SK-N-SH (cell line): ENCODE data around the gene HSPH1.

Experiments
- EZH2phosphoT487 ChIP-seq: fragments of 200-600 bp; sonication (generic); IDR thresholded peaks from 2 replicates; pipeline ENCODE4 v1.6.1; 2017; ENCODE audit warnings: low read depth, mixed run types, mild to moderate bottlenecking, antibody characterized with exemption, moderate library complexity, borderline replicate concordance
- FOXJ3 ChIP-seq: sonication (generic); formaldehyde crosslinking; IDR thresholded peaks from 2 replicates; pipeline ENCODE4 v1.5.1; 2020; ENCODE audit warnings: mild to moderate bottlenecking, missing genetic modification reagents
- GABPA ChIP-seq: IDR thresholded peaks from 2 replicates; pipeline ENCODE4 v1.4.0; 2012; ENCODE audit warnings: low read depth, mild to moderate bottlenecking
- NRF1 ChIP-seq: IDR thresholded peaks from 2 replicates; pipeline ENCODE4 v1.6.1; 2012; ENCODE audit warnings: low read depth, mild to moderate bottlenecking, low read length
- RAD21 ChIP-seq: IDR thresholded peaks from 2 replicates; pipeline ENCODE4 v1.6.1; 2012; ENCODE audit warnings: mild to moderate bottlenecking, low read length
- RCOR1 ChIP-seq: fragments of 150-350 bp; IDR thresholded peaks from 2 replicates; pipeline ENCODE4 v1.6.1; 2017; ENCODE audit warnings: antibody characterized with exemption, low read length
- SIN3A ChIP-seq: IDR thresholded peaks from 2 replicates; pipeline ENCODE4 v1.6.1; 2012; ENCODE audit warnings: low read depth, mild to moderate bottlenecking, low read length, moderate library complexity, borderline replicate concordance
- TAF1 ChIP-seq: IDR thresholded peaks from 2 replicates; pipeline ENCODE4 v1.6.1; 2012; ENCODE audit warnings: low read depth, mild to moderate bottlenecking, low read length, moderate library complexity, borderline replicate concordance
- TF ChIP-seq, protein P1 (sequence below): fragments of 200-600 bp; sonication (generic); IDR thresholded peaks from 2 replicates; pipeline ENCODE4 v1.6.1; 2017; ENCODE audit warnings: antibody characterized with exemption, mild to moderate bottlenecking, moderate library complexity
- TF ChIP-seq, protein P2 (sequence below): fragments of 150-350 bp; IDR thresholded peaks from 2 replicates; pipeline ENCODE4 v1.6.1; 2016; ENCODE audit warnings: mild to moderate bottlenecking, low read depth, low read length

- TF ChIP-seq, protein P1, sequence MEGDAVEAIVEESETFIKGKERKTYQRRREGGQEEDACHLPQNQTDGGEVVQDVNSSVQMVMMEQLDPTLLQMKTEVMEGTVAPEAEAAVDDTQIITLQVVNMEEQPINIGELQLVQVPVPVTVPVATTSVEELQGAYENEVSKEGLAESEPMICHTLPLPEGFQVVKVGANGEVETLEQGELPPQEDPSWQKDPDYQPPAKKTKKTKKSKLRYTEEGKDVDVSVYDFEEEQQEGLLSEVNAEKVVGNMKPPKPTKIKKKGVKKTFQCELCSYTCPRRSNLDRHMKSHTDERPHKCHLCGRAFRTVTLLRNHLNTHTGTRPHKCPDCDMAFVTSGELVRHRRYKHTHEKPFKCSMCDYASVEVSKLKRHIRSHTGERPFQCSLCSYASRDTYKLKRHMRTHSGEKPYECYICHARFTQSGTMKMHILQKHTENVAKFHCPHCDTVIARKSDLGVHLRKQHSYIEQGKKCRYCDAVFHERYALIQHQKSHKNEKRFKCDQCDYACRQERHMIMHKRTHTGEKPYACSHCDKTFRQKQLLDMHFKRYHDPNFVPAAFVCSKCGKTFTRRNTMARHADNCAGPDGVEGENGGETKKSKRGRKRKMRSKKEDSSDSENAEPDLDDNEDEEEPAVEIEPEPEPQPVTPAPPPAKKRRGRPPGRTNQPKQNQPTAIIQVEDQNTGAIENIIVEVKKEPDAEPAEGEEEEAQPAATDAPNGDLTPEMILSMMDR, result no peak
- no peak for TF ChIP-seq EZH2phosphoT487
- no peak for TF ChIP-seq SIN3A
- TF ChIP-seq GABPA, result no peak
- TF ChIP-seq FOXJ3, result no peak
- no peak for TF ChIP-seq RAD21
- no peak for TF ChIP-seq RCOR1
- TF ChIP-seq, protein P2, sequence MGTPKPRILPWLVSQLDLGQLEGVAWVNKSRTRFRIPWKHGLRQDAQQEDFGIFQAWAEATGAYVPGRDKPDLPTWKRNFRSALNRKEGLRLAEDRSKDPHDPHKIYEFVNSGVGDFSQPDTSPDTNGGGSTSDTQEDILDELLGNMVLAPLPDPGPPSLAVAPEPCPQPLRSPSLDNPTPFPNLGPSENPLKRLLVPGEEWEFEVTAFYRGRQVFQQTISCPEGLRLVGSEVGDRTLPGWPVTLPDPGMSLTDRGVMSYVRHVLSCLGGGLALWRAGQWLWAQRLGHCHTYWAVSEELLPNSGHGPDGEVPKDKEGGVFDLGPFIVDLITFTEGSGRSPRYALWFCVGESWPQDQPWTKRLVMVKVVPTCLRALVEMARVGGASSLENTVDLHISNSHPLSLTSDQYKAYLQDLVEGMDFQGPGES, result no peak
- no peak for TF ChIP-seq NRF1
- no peak for TF ChIP-seq TAF1
Measured at GRCh38 chr13:31151837-31152236, 9.9 kb downstream of the HSPH1 start.
